ENCODE data around the gene COL4A4.

DNA sequence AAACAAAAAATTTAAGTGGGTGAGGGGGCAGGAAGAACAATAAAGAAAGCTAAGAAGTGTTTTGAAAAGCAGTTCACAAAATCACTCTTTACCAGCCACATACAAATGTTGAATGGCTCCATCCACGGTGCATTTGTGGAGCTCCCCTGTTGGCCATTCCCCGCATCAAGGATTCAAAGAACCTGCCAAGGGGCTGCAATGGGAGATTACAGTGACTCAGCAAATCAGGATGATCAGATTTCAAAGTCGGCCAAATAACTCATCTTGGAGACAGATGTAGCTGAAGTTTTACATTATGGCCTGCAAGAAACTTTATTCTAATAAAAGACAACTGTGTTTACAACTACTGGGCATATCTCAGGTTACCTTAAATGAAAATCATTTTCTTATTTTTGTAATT, 27.4 kb upstream of the COL4A4 start:
- TF ChIP-seq, protein P1, sequence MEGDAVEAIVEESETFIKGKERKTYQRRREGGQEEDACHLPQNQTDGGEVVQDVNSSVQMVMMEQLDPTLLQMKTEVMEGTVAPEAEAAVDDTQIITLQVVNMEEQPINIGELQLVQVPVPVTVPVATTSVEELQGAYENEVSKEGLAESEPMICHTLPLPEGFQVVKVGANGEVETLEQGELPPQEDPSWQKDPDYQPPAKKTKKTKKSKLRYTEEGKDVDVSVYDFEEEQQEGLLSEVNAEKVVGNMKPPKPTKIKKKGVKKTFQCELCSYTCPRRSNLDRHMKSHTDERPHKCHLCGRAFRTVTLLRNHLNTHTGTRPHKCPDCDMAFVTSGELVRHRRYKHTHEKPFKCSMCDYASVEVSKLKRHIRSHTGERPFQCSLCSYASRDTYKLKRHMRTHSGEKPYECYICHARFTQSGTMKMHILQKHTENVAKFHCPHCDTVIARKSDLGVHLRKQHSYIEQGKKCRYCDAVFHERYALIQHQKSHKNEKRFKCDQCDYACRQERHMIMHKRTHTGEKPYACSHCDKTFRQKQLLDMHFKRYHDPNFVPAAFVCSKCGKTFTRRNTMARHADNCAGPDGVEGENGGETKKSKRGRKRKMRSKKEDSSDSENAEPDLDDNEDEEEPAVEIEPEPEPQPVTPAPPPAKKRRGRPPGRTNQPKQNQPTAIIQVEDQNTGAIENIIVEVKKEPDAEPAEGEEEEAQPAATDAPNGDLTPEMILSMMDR (IDR thresholded peaks at IDR 0.05), result no peak
- no peak for TF ChIP-seq ZFX (IDR thresholded peaks at IDR 0.05; ENCODE audit: borderline replicate concordance)
